AG09319 (cell line): ENCODE data around the gene GNAT2.

Experiments
- DNase-seq: peaks from one replicate; pipeline ENCODE4 v3.0.0-alpha.2; 2010; ENCODE audit warnings: low read depth; ENCODE audit errors: extremely low read depth
- TF ChIP-seq, protein P1 (sequence below): IDR thresholded peaks from 2 replicates; pipeline ENCODE4 v1.5.1; 2011; ENCODE audit warnings: low read depth, mild to moderate bottlenecking, inconsistent platforms, low read length, moderate library complexity

Gene GNAT2

DNA sequence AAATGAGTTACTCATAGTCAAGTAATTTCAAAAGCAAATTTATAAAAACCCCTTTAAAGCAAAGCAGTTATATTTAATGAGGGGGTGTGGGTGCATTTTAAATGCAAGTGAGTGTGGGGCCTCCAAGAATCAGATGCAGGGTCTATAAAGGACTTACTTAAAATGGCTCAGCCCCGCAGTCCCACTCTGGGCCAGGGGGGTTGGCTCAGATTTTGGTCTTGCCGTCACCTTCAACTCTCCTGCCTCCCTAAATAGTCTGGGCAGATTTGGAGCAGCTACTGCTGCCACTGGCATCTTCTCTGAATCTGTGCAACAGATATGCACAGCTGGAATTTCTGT is 16.4 kb upstream of the GNAT2 start:
- no peak for DNase-seq
- TF ChIP-seq, protein P1, sequence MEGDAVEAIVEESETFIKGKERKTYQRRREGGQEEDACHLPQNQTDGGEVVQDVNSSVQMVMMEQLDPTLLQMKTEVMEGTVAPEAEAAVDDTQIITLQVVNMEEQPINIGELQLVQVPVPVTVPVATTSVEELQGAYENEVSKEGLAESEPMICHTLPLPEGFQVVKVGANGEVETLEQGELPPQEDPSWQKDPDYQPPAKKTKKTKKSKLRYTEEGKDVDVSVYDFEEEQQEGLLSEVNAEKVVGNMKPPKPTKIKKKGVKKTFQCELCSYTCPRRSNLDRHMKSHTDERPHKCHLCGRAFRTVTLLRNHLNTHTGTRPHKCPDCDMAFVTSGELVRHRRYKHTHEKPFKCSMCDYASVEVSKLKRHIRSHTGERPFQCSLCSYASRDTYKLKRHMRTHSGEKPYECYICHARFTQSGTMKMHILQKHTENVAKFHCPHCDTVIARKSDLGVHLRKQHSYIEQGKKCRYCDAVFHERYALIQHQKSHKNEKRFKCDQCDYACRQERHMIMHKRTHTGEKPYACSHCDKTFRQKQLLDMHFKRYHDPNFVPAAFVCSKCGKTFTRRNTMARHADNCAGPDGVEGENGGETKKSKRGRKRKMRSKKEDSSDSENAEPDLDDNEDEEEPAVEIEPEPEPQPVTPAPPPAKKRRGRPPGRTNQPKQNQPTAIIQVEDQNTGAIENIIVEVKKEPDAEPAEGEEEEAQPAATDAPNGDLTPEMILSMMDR: no peak

DNA sequence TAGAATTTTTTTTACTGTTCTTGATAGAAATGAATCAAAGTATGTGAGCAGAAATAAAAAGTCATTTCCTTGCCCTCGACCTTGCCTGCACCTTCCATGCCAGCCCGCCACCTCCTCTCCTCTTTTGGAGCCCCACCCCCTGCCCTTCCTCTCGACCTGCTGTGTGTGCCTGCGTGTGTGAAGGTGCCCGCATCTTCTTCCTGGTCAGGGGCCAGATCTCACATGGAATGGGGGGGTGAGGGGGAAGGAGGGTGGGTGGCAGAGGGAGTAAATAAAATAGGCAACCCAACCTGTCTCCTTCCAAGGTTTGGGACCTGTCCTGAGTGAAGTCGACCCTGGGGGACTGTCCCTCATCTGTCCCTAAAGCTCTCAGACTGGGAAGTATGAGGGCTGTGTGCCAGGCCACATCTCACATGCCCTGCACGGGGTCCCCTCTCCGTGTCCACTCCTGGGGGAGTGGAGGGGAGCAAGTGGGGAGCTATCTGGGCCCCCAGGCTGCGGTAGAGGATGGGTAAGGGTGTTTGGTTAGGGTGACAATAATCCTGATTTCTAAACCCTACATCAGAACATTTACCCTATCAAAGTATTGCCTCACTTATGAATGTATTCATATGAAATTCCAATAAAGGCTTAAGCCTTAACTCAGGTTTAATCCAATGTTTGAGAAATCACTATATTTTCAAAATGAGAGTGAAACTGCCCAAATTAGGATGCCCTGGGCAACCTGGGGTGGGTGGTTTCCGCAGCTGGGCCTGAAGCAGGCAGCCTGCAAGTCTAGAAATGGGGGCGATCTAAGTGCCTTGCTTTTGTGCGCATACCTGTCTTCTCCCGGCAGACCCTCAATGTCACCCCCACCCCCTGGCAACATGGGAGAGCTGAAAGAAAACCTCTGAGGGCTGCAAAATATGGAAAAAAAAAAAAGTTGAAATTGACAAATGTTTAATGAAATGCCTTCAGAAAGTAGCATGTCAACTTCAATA is 15.6 kb upstream of the GNAT2 start:
- TF ChIP-seq, protein P1: no peak

DNA sequence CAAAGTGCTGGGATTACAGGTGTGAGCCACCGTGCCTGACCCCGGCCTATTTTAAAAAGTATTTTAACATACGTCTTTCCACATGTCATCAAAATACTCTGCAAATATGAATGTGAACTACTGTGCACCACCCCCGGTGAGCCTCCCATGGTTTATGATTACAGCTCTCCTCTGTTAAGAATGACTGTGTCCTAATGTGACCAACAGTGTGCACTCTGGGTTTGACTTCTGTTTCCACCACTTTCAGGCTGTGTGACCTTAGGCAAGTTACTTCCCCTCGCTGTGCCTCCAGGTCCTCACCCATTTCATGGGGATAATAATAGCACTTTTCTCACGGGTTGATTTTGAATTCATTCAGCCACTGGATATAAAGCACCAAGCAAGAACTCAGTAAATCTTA is 14.9 kb upstream of the GNAT2 start:
- TF ChIP-seq, protein P1: no peak
- no peak for DNase-seq

More for the DNA sequence above, 15.6 kb upstream of the GNAT2 start:
- no peak for DNase-seq

DNA sequence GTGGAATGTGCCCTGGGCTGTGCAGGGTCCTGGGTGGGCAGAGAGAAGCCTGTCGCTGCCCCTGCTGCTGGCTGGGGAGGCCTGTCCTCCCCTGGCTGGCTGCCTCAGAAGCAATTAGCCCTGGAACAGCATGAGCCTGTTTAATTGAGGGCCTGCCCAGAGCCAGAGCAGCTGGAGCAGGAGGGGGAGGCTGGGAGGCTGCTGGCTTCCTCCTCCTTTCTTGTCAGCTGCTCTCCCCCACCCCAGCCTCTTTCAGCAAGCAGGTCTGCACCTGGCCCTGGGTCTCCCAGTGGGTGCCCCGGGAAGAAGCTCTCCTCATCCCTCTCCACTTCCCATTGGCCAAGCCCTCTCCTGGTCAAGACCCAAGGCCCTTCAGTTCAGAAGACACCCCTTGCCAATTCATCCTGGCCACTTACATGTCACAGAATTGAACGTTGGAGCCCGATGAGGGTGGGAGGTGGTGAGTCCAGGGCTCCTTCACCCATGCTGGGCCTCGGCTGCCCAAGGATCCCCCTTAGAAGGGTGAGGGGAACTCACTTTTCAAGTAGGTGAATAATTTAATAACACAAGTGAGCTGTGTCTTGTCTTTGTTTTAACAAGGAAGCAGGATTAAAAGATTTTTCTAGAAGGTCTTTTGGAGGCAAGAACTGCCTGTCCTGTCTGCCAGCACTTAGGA is 13.4 kb upstream of the GNAT2 start:
- no peak for DNase-seq
- TF ChIP-seq, protein P1: no peak

DNA sequence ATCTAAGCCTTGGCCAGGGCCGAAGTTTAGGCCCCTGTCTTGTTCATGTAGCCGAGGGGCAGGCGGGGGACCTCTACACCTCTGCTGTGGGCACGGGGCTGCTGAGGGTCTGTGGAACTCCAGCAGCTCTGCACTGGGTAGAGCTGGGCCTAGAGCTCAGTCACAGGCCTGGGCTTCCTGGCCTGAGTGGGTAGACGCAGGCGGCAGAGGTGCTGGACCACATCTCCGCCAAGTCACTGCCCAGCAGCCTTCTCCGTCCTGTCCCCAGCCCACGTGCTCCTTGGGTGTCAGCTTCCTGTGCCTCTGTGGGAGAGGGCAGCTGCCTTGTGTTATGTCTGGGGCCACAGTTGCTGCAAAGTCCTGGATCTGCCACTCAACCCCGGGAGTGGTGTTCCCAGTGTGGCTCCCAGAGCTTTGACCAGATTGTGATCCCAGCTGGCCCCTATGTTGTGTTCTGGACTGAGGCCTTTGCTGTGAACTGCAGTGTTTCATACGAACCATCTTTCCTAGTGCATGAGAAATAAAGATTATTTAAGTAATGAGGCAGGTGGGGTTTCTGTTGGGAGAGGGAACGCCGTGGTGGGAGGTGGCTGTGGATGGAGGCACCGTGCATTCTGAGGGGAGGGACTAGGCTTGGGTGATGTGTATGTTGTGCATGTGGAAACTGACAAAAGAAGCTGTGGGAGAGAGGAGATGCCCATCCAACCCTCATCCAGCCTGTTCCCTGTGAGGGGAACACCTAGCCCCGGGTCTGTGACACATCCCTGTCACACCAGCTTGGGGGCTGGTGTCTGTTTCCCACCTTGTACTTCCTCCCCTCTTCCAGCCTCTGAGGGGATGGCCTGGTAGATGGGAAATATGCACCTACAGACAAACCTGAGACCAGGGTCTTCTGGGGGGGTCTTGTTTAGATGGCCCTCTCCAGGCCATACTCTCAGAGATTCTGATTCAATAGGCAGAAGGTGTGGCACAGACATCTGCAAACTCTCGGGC is 12.4 kb upstream of the GNAT2 start:
- TF ChIP-seq, protein P1: no peak
- DNase-seq: no peak

DNA sequence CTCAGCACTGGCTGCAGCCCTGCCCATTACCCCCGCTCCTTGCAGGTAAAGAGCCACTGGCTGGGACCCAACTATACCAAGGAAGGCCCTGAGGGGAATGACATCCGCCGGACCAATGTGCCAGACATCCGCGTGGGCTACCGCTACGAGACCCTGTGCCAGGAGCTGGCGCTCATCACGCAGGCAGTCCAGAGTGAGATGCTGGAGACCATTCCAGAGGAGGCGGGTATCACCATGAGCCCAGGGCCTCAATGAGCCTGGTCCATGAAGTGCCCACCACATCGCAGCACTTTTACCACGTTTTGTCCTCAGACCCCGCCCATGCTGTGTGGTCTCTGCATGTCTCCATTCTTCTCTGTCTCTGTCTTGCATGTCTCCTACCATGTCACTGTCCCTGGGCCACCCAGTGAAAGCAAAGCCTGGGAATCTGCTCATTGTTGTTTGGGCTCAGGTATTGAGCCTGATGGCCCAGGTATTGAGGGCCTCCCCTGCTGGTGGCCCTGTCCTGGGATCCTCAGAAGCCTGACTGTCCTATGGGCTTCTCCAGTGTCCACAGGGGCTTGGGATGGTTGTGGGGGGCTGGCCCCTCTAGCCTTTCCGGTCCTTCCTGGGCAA is 11.6 kb upstream of the GNAT2 start:
- TF ChIP-seq, protein P1: no peak
- no peak for DNase-seq
